Stimulated activated naive B cell treated with anti-CD40 and anti-IgM and Interleukin-4, amounts not matched to agents 10 μg/mL and 1 μg/mL and 100 μg/mL, for 72 hours (primary cell): ENCODE measurements around the gene NT5E.
"Not testable (repeated sequence)": the region's sequence is repeated elsewhere in the genome, so short reads cannot be mapped to it uniquely, and the experiment has no call there.

Experiments used
- ATAC-seq, 2 donors: fragments of 150-1000 bp; cut with Tn5 transposase; replicated peaks; 2 replicates each; pipeline ENCODE4 v1.10.0; 2021; ENCODE audit warnings: moderate library complexity in 1 of 2
- DNase-seq: peaks from one replicate; pipeline ENCODE4 v3.0.0; 2021
- H3K27ac Mint-ChIP-seq: one replicate; pipeline ENCODE4 v1.8.0; 2022; ENCODE audit warnings: mild to moderate bottlenecking, mixed read lengths
- H3K27me3 Mint-ChIP-seq, 2 donors: one replicate each; pipeline ENCODE4 v1.8.0; 2022; ENCODE audit warnings: mixed read lengths in 2 of 2
- H3K36me3 Mint-ChIP-seq, 2 donors: one replicate each; pipeline ENCODE4 v1.8.0; 2022; ENCODE audit warnings: mixed read lengths in 2 of 2, mild to moderate bottlenecking in 1 of 2
- H3K4me1 Mint-ChIP-seq, 2 donors: one replicate each; pipeline ENCODE4 v1.8.0; 2022; ENCODE audit warnings: mixed read lengths in 2 of 2, mild to moderate bottlenecking in 1 of 2
- H3K4me3 Mint-ChIP-seq, 2 donors: one replicate each; pipeline ENCODE4 v1.8.0; 2022; ENCODE audit warnings: mild to moderate bottlenecking in 2 of 2, mixed read lengths in 2 of 2, moderate library complexity in 1 of 2
- H3K9me3 Mint-ChIP-seq, 2 donors: one replicate each; pipeline ENCODE4 v1.8.0; 2022; ENCODE audit warnings: mixed read lengths in 2 of 2, mild to moderate bottlenecking in 1 of 2

The NT5E gene

DNA sequence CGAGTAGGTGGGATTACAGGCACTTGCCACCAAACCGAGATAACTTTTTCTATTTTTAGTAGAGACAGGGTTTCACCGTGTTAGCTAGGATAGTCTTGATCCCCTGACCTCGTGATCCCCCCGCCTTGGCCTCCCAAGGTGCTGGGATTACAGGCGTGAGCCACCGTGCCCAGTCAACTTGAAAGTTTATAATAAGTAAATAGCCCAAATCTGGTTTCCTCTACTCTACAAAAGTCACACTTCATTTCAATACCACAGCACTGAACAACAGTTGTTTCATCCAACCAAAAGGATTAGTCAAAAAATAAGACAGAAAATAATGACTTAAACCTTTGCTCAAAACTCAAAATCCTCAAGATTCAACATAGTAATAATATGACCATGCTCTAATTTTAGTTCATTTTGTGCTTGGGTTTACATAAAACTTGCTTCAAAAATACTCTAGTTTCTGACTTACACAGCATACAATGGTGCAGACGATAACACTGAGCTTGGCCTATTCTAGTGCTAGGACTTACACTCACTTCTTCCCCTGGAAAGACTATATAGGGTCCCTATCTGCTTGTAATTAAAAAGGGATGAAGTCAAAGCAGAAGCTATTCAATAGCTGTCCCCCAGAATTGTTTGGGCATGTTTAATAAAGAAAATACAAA is 56.7 kb downstream of the NT5E start:
- Mint-ChIP-seq H3K4me3 (no peak overlapping the region), H3K36me3 (peaks cover 19 to 36% of the 10 kb centered on the region in 2 donors), H3K4me1 (no peaks in the 10 kb centered on the region), H3K9me3 (no peaks in the 10 kb centered on the region), H3K27ac (peak overlapping the region; percentile 25), H3K27me3 (no peaks in the 10 kb centered on the region)
- no peak for ATAC-seq
- DNase-seq, result no peak

DNA sequence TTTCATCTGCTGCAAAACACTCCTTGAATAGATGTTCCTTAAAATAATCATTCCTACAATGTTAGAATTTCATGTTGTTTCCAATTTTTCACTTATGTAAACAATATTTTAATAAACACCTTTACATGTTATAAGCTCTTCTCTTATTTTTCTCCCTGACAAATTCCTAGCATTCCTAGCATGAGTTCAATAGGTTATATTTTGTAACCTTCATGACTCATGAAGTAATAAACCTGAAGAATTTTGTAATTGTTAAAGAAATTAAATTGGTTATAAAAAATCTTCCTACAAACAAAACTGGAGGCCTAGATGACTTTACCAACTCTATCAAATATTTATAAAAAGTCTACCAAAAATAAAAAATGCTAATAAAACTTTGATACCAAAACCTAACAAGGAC is 66.3 kb downstream of the NT5E start:
- Mint-ChIP-seq H3K4me1 (no peaks in the 10 kb centered on the region), H3K9me3 (no peaks in the 10 kb centered on the region), H3K4me3 (no peak overlapping the region), H3K27me3 (no peaks in the 10 kb centered on the region), H3K27ac (no peak overlapping the region), H3K36me3 (peaks cover 28 to 37% of the 10 kb centered on the region in 2 donors)
- no peak for DNase-seq
- ATAC-seq, result no peak

DNA sequence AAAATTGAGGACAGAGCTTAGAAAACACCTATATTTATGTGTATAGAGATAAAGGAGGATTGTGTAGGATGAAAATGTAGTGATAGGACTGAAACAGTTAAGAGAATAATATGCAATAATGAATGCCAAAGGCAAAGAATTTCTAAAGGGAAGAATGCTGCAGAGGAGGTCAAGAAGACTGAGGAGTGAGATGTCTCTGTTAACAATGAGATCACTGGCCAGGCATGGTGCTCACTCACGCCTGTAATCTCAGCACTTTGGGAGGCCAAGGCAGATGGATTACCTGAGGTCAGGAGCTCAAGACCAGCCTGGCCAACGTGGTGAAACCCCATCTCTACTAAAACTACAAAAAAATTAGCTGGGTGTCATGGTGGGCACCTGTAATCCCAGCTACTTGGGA is 74.4 kb downstream of the NT5E start:
- not testable (repeated sequence) for H3K27ac Mint-ChIP-seq, H3K27me3 Mint-ChIP-seq, H3K4me1 Mint-ChIP-seq, DNase-seq, ATAC-seq, H3K4me3 Mint-ChIP-seq, H3K9me3 Mint-ChIP-seq
- H3K36me3 Mint-ChIP-seq, result peaks cover 39 to 46% of the 10 kb centered on the region in 2 donors

DNA sequence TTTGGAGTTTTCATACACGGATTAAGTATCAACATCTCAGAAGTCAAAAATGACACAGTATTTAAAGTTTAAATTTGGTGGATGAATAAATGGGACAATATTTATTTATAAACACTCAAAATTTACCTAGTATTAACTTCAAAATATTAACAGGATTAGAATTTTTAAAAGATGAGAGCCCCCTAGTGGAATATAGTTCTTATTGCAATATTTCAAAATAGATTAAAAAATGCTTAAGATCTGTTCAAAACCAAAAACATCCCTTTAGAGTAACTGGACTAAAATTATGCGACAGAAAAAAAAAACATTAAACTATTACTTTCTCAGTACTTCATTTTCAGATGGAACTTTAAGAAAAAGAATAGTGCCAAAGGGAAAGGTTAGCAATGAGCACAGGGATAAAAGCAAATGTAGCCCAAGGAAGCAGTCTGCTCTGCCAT is 87.2 kb downstream of the NT5E start:
- Mint-ChIP-seq H3K9me3 (no peaks in the 10 kb centered on the region), H3K27ac (no peak overlapping the region), H3K4me1 (no peaks in the 10 kb centered on the region), H3K27me3 (no peaks in the 10 kb centered on the region), H3K4me3 (no peak overlapping the region), H3K36me3 (peaks cover 6 to 16% of the 10 kb centered on the region in 2 donors)
- no peak for ATAC-seq
- no peak for DNase-seq

DNA sequence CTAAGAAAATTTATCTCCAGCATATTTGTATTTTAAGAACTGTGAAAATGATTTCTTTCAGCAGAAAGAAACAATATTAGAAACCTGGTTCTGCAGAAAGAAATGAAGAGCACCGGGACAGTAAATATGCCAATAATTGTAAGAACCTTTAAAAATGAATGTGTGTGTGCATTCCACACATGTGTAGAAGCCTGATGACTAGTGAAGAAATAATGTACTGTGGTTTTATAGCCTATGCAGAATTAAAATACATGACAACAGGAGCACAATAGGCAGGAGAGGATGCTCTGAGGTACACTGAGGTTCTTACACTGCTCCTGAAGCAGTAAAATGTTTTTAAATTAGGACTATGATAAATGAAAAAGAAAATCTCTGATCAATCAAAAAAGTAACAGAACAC is 94.9 kb downstream of the NT5E start:
- Mint-ChIP-seq H3K27me3 (no peaks in the 10 kb centered on the region), H3K9me3 (peaks cover 2 to 3% of the 10 kb centered on the region in 2 donors), H3K4me1 (no peaks in the 10 kb centered on the region), H3K36me3 (peaks cover 14 to 21% of the 10 kb centered on the region in 2 donors), H3K27ac (no peak overlapping the region), H3K4me3 (no peak overlapping the region)
- ATAC-seq, result no peak
- no peak for DNase-seq
